ENCODE data around the gene SPECC1.

SPECC1 gene

DNA sequence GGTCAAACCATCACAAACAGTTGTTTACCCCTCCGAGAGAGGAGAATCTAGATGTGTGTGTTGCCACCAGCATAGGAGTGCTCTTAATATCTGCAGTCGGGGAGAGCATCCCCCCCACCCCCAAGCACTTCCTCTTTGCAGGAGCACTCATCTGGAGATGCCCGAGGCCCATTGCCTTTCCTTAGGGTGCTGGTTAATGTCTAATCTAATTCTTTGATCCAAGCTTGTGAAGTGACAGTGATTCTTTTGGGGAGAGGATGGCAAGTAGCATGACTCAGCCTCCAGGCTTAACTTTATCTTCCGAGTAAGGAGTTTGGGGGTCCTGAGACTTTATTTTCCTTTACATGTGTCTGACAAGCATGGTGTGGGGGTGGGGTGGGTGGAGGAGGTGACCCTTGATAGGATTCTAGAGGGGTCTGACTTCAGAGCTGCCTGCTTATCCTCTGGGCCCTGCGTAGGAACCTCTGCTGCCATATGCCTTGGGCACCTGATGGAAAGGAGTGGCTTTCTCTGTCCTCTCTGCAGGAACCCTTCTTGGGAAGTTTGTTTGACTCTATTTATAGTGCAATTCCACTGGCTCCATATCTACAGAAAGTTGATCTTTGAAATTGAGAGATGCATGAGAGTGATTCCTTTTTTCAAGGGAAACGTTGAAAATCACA, 207.1 kb downstream of the SPECC1 start:
- no peak for DNase-seq (ENCODE audit: low read depth)
- no peak for TF ChIP-seq CTCF (IDR thresholded peaks at IDR 0.05; ENCODE audit: low read depth, low read length)
- TF ChIP-seq POLR2A (IDR thresholded peaks at IDR 0.05; ENCODE audit: extremely low read depth, insufficient read length) = no peak
- no peak for TF ChIP-seq MYC (IDR thresholded peaks at IDR 0.05; ENCODE audit: low read depth, low read length)
- no peak for TF ChIP-seq MAX (IDR thresholded peaks at IDR 0.05; ENCODE audit: low read depth, low read length)

GRCh38 chr17:20216853-20217252, 207.7 kb downstream of the SPECC1 start:
- no peak for DNase-seq (ENCODE audit: low read depth)
- no peak overlapping the region for H3K4me3 ChIP-seq (ENCODE audit: low read depth, low read length)
- TF ChIP-seq CTCF (IDR thresholded peaks at IDR 0.05; ENCODE audit: low read depth, low read length) = no peak
- TF ChIP-seq POLR2A (IDR thresholded peaks at IDR 0.05; ENCODE audit: extremely low read depth, insufficient read length) = no peak
- TF ChIP-seq MYC (IDR thresholded peaks at IDR 0.05; ENCODE audit: low read depth, low read length) = no peak
- TF ChIP-seq MAX (IDR thresholded peaks at IDR 0.05; ENCODE audit: low read depth, low read length) = no peak

More for the DNA sequence above, 207.1 kb downstream of the SPECC1 start:
- no peak overlapping the region for H3K4me3 ChIP-seq (ENCODE audit: low read depth, low read length)

- no peak for DNase-seq (ENCODE audit: low read depth)
- H3K4me3 ChIP-seq (ENCODE audit: low read depth, low read length) = no peak overlapping the region
- TF ChIP-seq MYC (IDR thresholded peaks at IDR 0.05; ENCODE audit: low read depth, low read length) = no peak
- TF ChIP-seq MAX (IDR thresholded peaks at IDR 0.05; ENCODE audit: low read depth, low read length) = no peak
- no peak for TF ChIP-seq POLR2A (IDR thresholded peaks at IDR 0.05; ENCODE audit: extremely low read depth, insufficient read length)
- TF ChIP-seq CTCF (IDR thresholded peaks at IDR 0.05; ENCODE audit: low read depth, low read length) = no peak
These were observed 208.5 kb downstream of the SPECC1 start for GRCh38 chr17:20217677-20218076.

GRCh38 chr17:20218272-20218671, 209.1 kb downstream of the SPECC1 start:
- DNase-seq (ENCODE audit: low read depth) = no peak
- TF ChIP-seq POLR2A (IDR thresholded peaks at IDR 0.05; ENCODE audit: extremely low read depth, insufficient read length) = no peak
- TF ChIP-seq MYC (IDR thresholded peaks at IDR 0.05; ENCODE audit: low read depth, low read length) = no peak
- TF ChIP-seq CTCF (IDR thresholded peaks at IDR 0.05; ENCODE audit: low read depth, low read length) = no peak
- TF ChIP-seq MAX (IDR thresholded peaks at IDR 0.05; ENCODE audit: low read depth, low read length) = no peak
- no peak overlapping the region for H3K4me3 ChIP-seq (ENCODE audit: low read depth, low read length)

DNA sequence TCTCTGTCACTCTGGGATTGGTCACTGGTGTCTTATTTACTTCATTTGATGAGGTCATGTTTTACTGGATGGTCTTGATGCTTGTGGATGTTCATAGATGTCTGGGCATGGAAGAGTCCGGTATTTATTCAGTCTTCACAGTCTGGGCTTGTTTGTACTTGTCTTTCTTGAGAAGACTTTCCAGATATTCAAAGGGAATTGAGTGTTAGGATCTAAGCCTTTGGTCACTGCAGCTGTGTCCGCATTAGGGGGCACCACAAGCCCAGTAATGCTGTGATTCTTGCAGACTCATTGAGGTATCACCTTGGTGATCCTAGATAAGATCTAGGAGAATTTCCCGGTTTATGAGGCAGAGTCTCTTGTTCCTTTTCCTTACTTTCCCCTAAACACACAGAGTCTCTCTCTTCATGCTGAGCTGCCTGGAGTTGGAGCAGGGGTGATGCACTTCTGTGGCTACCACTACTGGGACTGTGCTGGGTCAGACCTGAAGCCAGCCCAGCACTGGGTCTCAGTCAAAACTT, 214.7 kb downstream of the SPECC1 start:
- TF ChIP-seq MAX (IDR thresholded peaks at IDR 0.05; ENCODE audit: low read depth, low read length) (no peak), POLR2A (IDR thresholded peaks at IDR 0.05; ENCODE audit: extremely low read depth, insufficient read length) (no peak), MYC (IDR thresholded peaks at IDR 0.05; ENCODE audit: low read depth, low read length) (no peak), CTCF (IDR thresholded peaks at IDR 0.05; ENCODE audit: low read depth, low read length) (no peak)
- no peak for DNase-seq (ENCODE audit: low read depth)
- no peak overlapping the region for H3K4me3 ChIP-seq (ENCODE audit: low read depth, low read length)

All from NB4 (cell line).